Measurements from ENCODE around the gene MYO1H.

DNA sequence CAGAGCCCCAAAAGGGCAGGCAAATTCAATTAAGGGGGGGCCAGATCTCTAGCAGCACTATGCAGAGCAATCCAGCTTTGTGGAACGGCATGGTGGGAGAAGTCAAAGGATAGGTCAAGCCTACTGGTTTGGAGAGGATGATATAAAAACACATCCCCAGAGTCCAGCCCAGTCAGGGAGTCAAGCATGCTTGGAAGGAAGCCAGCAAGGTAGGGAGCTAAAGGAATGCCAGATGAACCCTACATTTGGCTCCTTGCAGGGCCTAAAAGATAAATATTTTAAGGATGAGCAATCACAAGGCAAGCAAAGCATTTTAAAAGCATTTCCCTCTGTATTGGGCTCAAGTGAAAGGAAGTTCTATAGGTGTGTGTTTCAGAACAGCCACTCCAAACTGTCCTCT is 108.0 kb downstream of the MYO1H start:
- TF ChIP-seq, protein P1, sequence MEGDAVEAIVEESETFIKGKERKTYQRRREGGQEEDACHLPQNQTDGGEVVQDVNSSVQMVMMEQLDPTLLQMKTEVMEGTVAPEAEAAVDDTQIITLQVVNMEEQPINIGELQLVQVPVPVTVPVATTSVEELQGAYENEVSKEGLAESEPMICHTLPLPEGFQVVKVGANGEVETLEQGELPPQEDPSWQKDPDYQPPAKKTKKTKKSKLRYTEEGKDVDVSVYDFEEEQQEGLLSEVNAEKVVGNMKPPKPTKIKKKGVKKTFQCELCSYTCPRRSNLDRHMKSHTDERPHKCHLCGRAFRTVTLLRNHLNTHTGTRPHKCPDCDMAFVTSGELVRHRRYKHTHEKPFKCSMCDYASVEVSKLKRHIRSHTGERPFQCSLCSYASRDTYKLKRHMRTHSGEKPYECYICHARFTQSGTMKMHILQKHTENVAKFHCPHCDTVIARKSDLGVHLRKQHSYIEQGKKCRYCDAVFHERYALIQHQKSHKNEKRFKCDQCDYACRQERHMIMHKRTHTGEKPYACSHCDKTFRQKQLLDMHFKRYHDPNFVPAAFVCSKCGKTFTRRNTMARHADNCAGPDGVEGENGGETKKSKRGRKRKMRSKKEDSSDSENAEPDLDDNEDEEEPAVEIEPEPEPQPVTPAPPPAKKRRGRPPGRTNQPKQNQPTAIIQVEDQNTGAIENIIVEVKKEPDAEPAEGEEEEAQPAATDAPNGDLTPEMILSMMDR (conservative IDR thresholded peaks at IDR 0.05; ENCODE audit: low read depth in 2 of 2): no peak
- no peak for TF ChIP-seq EZH2phosphoT487 (IDR thresholded peaks at IDR 0.05; ENCODE audit: unreplicated experiment)
- no peak for TF ChIP-seq POLR2AphosphoS5 (IDR thresholded peaks at IDR 0.05; ENCODE audit: low read depth)
- TF ChIP-seq, protein P2, sequence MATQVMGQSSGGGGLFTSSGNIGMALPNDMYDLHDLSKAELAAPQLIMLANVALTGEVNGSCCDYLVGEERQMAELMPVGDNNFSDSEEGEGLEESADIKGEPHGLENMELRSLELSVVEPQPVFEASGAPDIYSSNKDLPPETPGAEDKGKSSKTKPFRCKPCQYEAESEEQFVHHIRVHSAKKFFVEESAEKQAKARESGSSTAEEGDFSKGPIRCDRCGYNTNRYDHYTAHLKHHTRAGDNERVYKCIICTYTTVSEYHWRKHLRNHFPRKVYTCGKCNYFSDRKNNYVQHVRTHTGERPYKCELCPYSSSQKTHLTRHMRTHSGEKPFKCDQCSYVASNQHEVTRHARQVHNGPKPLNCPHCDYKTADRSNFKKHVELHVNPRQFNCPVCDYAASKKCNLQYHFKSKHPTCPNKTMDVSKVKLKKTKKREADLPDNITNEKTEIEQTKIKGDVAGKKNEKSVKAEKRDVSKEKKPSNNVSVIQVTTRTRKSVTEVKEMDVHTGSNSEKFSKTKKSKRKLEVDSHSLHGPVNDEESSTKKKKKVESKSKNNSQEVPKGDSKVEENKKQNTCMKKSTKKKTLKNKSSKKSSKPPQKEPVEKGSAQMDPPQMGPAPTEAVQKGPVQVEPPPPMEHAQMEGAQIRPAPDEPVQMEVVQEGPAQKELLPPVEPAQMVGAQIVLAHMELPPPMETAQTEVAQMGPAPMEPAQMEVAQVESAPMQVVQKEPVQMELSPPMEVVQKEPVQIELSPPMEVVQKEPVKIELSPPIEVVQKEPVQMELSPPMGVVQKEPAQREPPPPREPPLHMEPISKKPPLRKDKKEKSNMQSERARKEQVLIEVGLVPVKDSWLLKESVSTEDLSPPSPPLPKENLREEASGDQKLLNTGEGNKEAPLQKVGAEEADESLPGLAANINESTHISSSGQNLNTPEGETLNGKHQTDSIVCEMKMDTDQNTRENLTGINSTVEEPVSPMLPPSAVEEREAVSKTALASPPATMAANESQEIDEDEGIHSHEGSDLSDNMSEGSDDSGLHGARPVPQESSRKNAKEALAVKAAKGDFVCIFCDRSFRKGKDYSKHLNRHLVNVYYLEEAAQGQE (IDR thresholded peaks at IDR 0.05; ENCODE audit: unreplicated experiment): no peak
- TF ChIP-seq EZH2 (IDR thresholded peaks at IDR 0.05; ENCODE audit: low read depth, unreplicated experiment): no peak
- TF ChIP-seq, protein P3, sequence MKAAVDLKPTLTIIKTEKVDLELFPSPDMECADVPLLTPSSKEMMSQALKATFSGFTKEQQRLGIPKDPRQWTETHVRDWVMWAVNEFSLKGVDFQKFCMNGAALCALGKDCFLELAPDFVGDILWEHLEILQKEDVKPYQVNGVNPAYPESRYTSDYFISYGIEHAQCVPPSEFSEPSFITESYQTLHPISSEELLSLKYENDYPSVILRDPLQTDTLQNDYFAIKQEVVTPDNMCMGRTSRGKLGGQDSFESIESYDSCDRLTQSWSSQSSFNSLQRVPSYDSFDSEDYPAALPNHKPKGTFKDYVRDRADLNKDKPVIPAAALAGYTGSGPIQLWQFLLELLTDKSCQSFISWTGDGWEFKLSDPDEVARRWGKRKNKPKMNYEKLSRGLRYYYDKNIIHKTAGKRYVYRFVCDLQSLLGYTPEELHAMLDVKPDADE (IDR thresholded peaks at IDR 0.05): no peak
- TF ChIP-seq STAT1 (IDR thresholded peaks at IDR 0.05; ENCODE audit: unreplicated experiment): no peak

Data from GM23338 (cell line).